ENCODE results near the gene ISM1.

DNA sequence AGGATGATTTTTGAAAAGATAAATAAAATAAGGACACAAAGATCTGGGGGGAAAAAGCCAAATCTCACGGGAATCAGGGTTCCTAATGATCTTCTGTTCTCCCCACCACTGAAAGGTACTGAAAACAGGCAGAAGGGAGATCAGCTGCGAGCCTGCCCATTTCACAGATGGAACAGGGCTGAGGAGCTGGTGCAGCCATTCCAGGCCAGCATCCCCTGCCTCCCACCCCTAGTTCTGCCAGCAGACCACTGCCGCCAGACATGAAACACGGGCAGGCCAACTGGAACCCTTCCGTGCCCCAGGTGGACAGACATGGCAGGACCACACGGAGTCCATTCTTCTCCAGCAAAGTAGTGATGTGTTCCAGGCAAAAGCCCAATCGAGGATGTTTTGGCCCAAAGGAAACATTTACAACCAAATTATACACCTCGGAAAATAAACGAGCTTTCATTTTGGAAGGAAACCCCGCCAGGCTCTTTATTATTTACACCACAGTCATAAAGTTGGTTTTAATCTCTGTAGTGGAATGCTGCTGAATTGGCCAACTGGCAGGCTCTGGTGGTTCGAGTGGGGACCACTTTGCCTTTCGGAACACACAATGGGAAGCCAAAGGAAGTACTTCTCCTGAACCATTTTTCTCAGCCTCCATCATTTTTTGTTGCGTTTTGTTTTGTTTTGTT lies 28.2 kb downstream of the ISM1 start:
- TF ChIP-seq POLR2AphosphoS5 (IDR thresholded peaks at IDR 0.05; ENCODE audit: insufficient read depth, low read depth, low read length) (no peak), JUN (IDR thresholded peaks at IDR 0.05; ENCODE audit: borderline replicate concordance, insufficient read depth, insufficient read length, low read depth) (no peak), GATA2 (IDR thresholded peaks at IDR 0.05; ENCODE audit: insufficient read depth, insufficient read length, low read depth, low read length) (no peak), POLR2A (IDR thresholded peaks at IDR 0.05; ENCODE audit: low read depth, low read length) (no peak), EZH2 (IDR thresholded peaks at IDR 0.05; ENCODE audit: borderline replicate concordance, low read depth, low read length, severe bottlenecking) (no peak), MYC (IDR thresholded peaks at IDR 0.05; ENCODE audit: low read depth, low read length) (no peak)
- TF ChIP-seq, protein P1, sequence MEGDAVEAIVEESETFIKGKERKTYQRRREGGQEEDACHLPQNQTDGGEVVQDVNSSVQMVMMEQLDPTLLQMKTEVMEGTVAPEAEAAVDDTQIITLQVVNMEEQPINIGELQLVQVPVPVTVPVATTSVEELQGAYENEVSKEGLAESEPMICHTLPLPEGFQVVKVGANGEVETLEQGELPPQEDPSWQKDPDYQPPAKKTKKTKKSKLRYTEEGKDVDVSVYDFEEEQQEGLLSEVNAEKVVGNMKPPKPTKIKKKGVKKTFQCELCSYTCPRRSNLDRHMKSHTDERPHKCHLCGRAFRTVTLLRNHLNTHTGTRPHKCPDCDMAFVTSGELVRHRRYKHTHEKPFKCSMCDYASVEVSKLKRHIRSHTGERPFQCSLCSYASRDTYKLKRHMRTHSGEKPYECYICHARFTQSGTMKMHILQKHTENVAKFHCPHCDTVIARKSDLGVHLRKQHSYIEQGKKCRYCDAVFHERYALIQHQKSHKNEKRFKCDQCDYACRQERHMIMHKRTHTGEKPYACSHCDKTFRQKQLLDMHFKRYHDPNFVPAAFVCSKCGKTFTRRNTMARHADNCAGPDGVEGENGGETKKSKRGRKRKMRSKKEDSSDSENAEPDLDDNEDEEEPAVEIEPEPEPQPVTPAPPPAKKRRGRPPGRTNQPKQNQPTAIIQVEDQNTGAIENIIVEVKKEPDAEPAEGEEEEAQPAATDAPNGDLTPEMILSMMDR (IDR thresholded peaks at IDR 0.05; ENCODE audit: extremely low read depth in 1 of 2, insufficient read depth in 1 of 2, low read depth in 1 of 2, low read length in 2 of 2): no peak

Measured in endothelial cell of umbilical vein (primary cell).